DMS53 treated with DMSO at 0.1 percent for 48 hours (cell line): Measurements from ENCODE around the gene RAB40AL.

Experiments
- DNase-seq: peaks from one replicate; lab custom pipeline; 2025; ENCODE audit not compliant: unreplicated experiment; lab: John Stamatoyannopoulos, UW

RAB40AL gene

DNA sequence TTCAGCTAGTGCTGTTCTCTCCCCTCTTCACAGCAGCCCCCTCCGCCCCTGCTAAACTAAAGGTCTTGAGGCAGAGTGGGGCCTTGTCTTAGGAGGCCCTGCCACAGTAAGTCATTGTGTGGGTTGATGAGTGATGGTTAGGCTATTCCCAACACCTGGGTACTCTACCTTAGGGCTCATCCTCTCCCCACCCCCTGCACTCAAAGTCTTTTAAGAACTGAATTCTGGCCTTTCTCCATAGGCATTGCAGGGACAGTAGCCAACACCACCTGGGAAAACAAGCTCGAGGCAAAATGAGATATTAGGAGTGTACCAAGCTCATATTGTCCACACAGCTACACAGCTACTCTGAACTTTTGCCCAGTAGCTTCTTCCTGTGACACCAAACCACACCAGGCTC is 42.5 kb downstream of the RAB40AL start:
- no peak for DNase-seq

DNA sequence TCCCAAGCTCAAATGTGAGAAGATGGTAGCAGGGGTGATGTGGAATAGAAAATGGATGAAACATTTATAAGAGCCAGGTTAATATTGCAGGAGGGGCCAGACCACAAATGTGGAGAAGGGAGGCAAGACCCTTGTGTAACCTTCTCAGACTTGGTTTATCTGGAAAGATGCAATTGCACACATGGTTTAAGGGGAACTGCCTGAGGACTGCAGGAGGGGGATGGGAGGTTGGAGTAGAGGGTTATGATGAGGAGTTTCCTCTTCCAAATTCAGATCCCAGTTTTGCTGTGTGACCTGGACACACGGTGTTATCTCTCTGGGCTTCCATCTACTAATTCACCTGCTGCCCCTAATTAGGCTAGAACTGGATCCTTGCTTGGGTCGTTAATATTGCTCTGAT is 46.1 kb downstream of the RAB40AL start:
- DNase-seq: no peak

DNA sequence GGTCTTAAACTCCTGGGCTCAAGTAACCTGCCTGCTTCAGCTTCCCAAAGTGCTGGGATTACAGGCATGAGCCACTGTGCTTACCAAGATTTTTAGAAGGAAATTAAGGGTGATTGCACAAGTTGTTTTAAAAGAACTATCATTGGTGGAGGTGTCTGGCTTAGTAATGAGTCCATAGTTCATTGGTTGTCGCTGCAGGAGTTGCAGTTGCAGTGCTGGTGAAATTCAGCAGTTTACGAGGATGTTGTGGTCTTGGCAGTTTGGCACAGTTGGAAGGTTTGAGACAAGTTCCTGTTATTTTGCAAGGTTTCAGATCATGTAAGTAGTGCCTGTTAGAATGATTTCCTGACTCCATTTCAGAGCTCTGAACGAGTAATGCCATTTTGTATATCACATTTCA is 48.1 kb downstream of the RAB40AL start:
- DNase-seq: no peak
